ENCODE results near the gene FRMPD4. TPM values are rescaled to one million over a fixed set of nuclear protein-coding genes. Genes with fewer than 3 reads are reported as not detected.

FRMPD4 gene
- total and polyA plus RNA-seq, 2 donors (not counting 3 experiments of a cell fraction or from before 2014, with no cell fraction given) = not detected

- FAIRE-seq (peak; percentile 54), DNase-seq (ENCODE audit: low read depth, low spot score) (no peak)
- Histone ChIP-seq H3K36me3 (ENCODE audit: control insufficient read depth in 2 of 2, extremely low read depth in 1 of 2, insufficient read depth in 2 of 2, low read length in 2 of 2) (no peaks in the 10 kb centered on the region), H3K27me3 (ENCODE audit: control insufficient read depth in 2 of 2, insufficient read depth in 2 of 2, low read length in 2 of 2) (no peaks in the 10 kb centered on the region), H2AFZ (ENCODE audit: low read depth, low read length) (no peak overlapping the region), H3K9me3 (replicated peaks; ENCODE audit: control insufficient read depth, insufficient read depth, low read length) (no peaks in the 10 kb centered on the region), H3K27ac (ENCODE audit: insufficient read depth, low read depth, low read length) (no peak overlapping the region), H3K4me2 (ENCODE audit: insufficient read depth, low read length) (no peak overlapping the region), H3K79me2 (ENCODE audit: control insufficient read depth, insufficient read depth, low read length) (no peaks in the 10 kb centered on the region), H3K4me3 (replicated peaks in 1 of 3; ENCODE audit: insufficient read depth in 1 of 3, low read depth in 1 of 3, low read length in 3 of 3) (no peak overlapping the region), H3K4me1 (ENCODE audit: control insufficient read depth, extremely low read depth, insufficient read depth, low read length) (no peaks in the 10 kb centered on the region), H3K9ac (replicated peaks; ENCODE audit: extremely low read depth, insufficient read depth, low read length) (no peak overlapping the region), H3K9me1 (replicated peaks; ENCODE audit: control insufficient read depth, extremely low read depth, insufficient read depth, low read length) (no peaks in the 10 kb centered on the region), H4K20me1 (replicated peaks; ENCODE audit: control insufficient read depth, extremely low read depth, insufficient read depth, low read length) (no peaks in the 10 kb centered on the region)
- ChIA-PET CTCF (interaction anchor here (1.3 to 1.6 kb wide), 2 partner anchors 18 to 63 kb away, joined by 4 read pairs; no protein-coding TSS in a partner anchor), POLR2A (no interaction called here)
- intact Hi-C loops (cut with micrococcal nuclease) = no loop called here
- no TSS peak for BruUV-seq (replicated peaks)
- TF ChIP-seq CTCF (IDR thresholded peaks at IDR 0.05; ENCODE audit: extremely low read depth in 1 of 2, insufficient read depth in 1 of 2, low read depth in 1 of 2, low read length in 2 of 2) (no peak), POLR2A (IDR thresholded peaks at IDR 0.05; ENCODE audit: low read depth, low read length) (no peak), FOS (IDR thresholded peaks at IDR 0.05; ENCODE audit: borderline replicate concordance, insufficient read depth, low read length) (no peak), MAX (IDR thresholded peaks at IDR 0.05; ENCODE audit: insufficient read depth, insufficient read length) (no peak), JUN (IDR thresholded peaks at IDR 0.05; ENCODE audit: borderline replicate concordance, insufficient read depth, insufficient read length, low read depth) (no peak), GATA2 (IDR thresholded peaks at IDR 0.05; ENCODE audit: insufficient read depth, insufficient read length, low read depth, low read length) (no peak), MYC (IDR thresholded peaks at IDR 0.05; ENCODE audit: low read depth, low read length) (no peak), POLR2AphosphoS5 (IDR thresholded peaks at IDR 0.05; ENCODE audit: insufficient read depth, low read depth, low read length) (no peak), EZH2 (IDR thresholded peaks at IDR 0.05; ENCODE audit: borderline replicate concordance, low read depth, low read length, severe bottlenecking) (no peak)
- dilution Hi-C loops (cut with MboI; ENCODE audit: extremely low pct_ligation_motif_present, low sequenced_read_pairs) = no loop called here
Measured at GRCh38 chrX:12751887-12752286, 613.6 kb downstream of the FRMPD4 start.
